KMS-11 (cell line): ENCODE data around the gene CPA4.

ENCODE experiments used
- H2AFZ ChIP-seq: fragments of 200-600 bp; sonication (generic); 2 replicates; pipeline ENCODE4 v1.6.1; 2016; ENCODE audit warnings: antibody characterized with exemption, mixed run types, low read depth
- H3K27ac ChIP-seq: fragments of 200-600 bp; sonication (generic); 2 replicates; pipeline ENCODE4 v1.6.1; 2016; ENCODE audit warnings: mild to moderate bottlenecking, mixed run types
- H3K27me3 ChIP-seq: fragments of 200-600 bp; sonication (generic); 2 replicates; pipeline ENCODE4 v1.6.1; 2017; ENCODE audit warnings: mild to moderate bottlenecking, low read depth, mixed run types, moderate library complexity; ENCODE audit not compliant: insufficient read depth
- H3K36me3 ChIP-seq: fragments of 200-600 bp; sonication (generic); 2 replicates; pipeline ENCODE4 v1.6.1; 2017; ENCODE audit warnings: mild to moderate bottlenecking, mixed run types; ENCODE audit not compliant: insufficient read depth
- H3K4me1 ChIP-seq: fragments of 200-600 bp; sonication (generic); 2 replicates; pipeline ENCODE4 v1.6.1; 2016; ENCODE audit warnings: mild to moderate bottlenecking, low read depth, mixed run types; ENCODE audit not compliant: poor library complexity, severe bottlenecking
- H3K4me2 ChIP-seq: fragments of 200-600 bp; sonication (generic); 2 replicates; pipeline ENCODE4 v1.7.0; 2016; ENCODE audit warnings: mild to moderate bottlenecking, mixed run types
- H3K4me3 ChIP-seq: fragments of 200-600 bp; sonication (generic); IDR thresholded peaks from 2 replicates; pipeline ENCODE4 v1.6.1; 2017; ENCODE audit warnings: low read depth, low read length, mixed read lengths; ENCODE audit not compliant: insufficient read depth
- H3K79me2 ChIP-seq: fragments of 200-600 bp; sonication (generic); 2 replicates; pipeline ENCODE4 v1.6.1; 2016; ENCODE audit warnings: low read depth, mixed run types; ENCODE audit not compliant: insufficient read depth
- H3K9ac ChIP-seq: fragments of 200-600 bp; sonication (generic); 2 replicates; pipeline ENCODE4 v1.6.1; 2016; ENCODE audit warnings: mild to moderate bottlenecking, mixed run types
- H4K20me1 ChIP-seq: fragments of 200-600 bp; sonication (generic); 2 replicates; pipeline ENCODE4 v1.6.1; 2016; ENCODE audit warnings: mild to moderate bottlenecking, mixed run types; ENCODE audit not compliant: insufficient read depth
- TF ChIP-seq, protein P1 (sequence below): fragments of 200-600 bp; sonication (generic); conservative IDR thresholded peaks from 2 replicates; pipeline ENCODE4 v1.6.1; 2017; ENCODE audit warnings: low read depth, mild to moderate bottlenecking, antibody characterized with exemption, low read length, moderate library complexity, mixed read lengths

Gene CPA4

DNA sequence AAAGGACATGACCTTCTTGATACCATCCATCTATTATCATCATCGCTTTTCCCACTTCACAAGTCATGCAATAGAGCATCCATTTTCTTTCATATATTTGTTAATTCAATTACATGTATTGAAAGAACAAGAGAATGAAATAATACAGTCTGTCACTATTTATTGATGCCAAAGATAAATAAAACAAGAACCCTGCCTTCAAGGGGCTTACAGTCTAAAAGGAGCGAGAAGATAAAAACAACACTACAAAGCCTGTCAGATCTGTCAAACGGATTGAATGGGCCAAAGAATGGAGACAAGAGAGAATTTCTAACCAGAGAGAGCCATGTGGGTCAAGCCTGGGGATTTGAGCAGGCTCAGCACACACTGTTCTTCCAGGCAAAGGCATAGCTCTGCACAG is 67.6 kb downstream of the CPA4 start:
- no peak overlapping the region for H3K27ac ChIP-seq
- H3K4me1 ChIP-seq = no peaks in the 10 kb centered on the region
- no peak overlapping the region for H3K4me3 ChIP-seq
- H2AFZ ChIP-seq = no peak overlapping the region
- no peak overlapping the region for H3K4me2 ChIP-seq
- no peak overlapping the region for H3K9ac ChIP-seq
- no peaks in the 10 kb centered on the region for H3K36me3 ChIP-seq
- TF ChIP-seq, protein P1, sequence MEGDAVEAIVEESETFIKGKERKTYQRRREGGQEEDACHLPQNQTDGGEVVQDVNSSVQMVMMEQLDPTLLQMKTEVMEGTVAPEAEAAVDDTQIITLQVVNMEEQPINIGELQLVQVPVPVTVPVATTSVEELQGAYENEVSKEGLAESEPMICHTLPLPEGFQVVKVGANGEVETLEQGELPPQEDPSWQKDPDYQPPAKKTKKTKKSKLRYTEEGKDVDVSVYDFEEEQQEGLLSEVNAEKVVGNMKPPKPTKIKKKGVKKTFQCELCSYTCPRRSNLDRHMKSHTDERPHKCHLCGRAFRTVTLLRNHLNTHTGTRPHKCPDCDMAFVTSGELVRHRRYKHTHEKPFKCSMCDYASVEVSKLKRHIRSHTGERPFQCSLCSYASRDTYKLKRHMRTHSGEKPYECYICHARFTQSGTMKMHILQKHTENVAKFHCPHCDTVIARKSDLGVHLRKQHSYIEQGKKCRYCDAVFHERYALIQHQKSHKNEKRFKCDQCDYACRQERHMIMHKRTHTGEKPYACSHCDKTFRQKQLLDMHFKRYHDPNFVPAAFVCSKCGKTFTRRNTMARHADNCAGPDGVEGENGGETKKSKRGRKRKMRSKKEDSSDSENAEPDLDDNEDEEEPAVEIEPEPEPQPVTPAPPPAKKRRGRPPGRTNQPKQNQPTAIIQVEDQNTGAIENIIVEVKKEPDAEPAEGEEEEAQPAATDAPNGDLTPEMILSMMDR = no peak
- no peaks in the 10 kb centered on the region for H3K27me3 ChIP-seq
- H3K79me2 ChIP-seq = no peaks in the 10 kb centered on the region
- no peaks in the 10 kb centered on the region for H4K20me1 ChIP-seq

DNA sequence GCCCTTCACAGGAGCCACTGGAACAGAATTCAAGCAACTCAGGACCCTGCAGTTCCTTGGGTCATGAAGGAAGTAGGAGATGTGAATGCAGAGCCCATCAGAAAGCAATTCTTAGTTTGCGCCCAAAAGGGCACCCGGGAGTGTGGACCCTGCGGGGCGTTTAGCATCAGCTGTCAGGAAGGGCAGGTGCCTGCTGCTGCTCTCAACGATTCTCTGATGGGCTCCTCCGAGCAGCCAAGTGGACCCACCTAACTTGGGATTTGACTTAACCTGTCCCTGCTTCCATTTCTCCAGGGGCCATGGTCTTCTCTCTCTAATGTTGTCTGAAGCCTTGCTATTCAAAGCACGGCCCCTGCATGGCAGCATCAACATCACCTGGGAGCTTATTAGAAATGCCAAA is 68.7 kb downstream of the CPA4 start:
- H2AFZ ChIP-seq = no peak overlapping the region
- H3K27me3 ChIP-seq = no peaks in the 10 kb centered on the region
- no peak overlapping the region for H3K27ac ChIP-seq
- H3K36me3 ChIP-seq = no peaks in the 10 kb centered on the region
- H3K4me1 ChIP-seq = no peaks in the 10 kb centered on the region
- H3K9ac ChIP-seq = no peak overlapping the region
- H3K4me3 ChIP-seq = no peak overlapping the region
- TF ChIP-seq, protein P1 = no peak
- H3K79me2 ChIP-seq = no peaks in the 10 kb centered on the region
- H3K4me2 ChIP-seq = no peak overlapping the region
- no peaks in the 10 kb centered on the region for H4K20me1 ChIP-seq

DNA sequence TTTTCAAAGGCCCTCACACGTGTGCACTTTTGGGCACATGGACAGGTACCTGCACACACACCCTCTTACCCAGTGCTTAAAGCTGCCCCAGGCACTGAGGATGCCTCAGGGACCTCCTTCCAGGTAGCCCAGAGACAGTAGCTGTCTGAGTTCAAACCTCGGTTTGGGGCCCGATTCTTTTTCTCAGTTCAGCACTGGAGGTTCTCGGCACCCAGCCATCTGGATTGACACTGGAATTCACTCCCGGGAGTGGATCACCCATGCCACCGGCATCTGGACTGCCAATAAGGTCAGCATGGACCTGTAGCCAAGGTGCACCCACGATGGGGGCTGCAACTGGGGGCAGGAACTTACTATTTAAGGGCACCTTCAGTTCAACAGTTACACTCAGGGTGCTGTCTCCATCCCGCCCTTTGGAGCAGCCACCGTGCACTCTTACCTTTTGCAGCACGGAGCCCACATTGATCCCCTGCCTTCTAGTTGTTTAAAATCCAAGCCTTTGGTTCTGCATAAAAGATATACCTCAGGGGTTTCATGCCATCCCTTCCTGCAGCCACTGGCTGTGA is 69.4 kb downstream of the CPA4 start:
- no peak overlapping the region for H3K27ac ChIP-seq
- H3K27me3 ChIP-seq = no peaks in the 10 kb centered on the region
- H3K79me2 ChIP-seq = no peaks in the 10 kb centered on the region
- H3K4me3 ChIP-seq = no peak overlapping the region
- H3K4me1 ChIP-seq = no peaks in the 10 kb centered on the region
- no peaks in the 10 kb centered on the region for H3K36me3 ChIP-seq
- no peaks in the 10 kb centered on the region for H4K20me1 ChIP-seq
- no peak overlapping the region for H3K9ac ChIP-seq
- TF ChIP-seq, protein P1 = no peak
- H2AFZ ChIP-seq = no peak overlapping the region
- no peak overlapping the region for H3K4me2 ChIP-seq

DNA sequence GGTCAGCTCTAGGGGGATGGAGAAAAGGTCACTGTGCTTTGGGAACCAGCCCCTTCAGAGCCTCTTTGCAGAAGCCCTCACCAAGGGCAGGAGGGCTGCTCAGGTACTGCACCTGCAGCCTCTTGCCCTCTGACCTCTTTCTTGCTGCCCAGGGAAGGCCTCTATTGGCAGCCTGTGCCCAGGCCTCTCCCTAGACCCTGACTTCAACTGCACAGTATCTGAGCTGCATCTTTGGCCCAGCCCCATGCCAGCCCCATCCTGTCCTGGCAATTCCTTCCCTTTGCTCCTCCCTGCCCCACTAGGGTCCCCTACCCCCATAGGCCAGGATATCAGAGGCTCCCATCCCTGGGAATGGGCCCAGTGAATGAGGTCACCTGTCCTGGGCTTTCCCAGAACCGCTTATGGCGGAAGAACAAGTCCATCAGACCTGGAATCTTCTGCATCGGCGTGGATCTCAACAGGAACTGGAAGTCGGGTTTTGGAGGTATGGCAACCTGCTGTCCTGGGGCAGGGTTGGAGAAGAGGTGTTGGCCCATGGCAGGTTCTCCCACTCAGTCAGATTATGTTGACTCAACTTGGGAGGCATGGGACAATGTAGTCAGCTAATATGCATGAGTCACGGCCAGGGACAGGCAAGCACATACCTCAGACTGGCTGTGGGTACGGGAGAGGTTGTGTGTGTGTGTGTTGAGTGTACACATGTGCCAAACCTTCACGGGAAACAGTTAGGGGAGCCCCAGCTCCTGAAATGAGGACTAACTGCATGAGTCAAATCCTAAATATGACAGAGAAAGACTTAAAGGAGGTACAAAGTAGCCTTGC is 70.3 kb downstream of the CPA4 start:
- no peak overlapping the region for H3K9ac ChIP-seq
- H3K27ac ChIP-seq = no peak overlapping the region
- H3K27me3 ChIP-seq = no peaks in the 10 kb centered on the region
- TF ChIP-seq, protein P1 = no peak
- no peaks in the 10 kb centered on the region for H3K36me3 ChIP-seq
- no peaks in the 10 kb centered on the region for H3K4me1 ChIP-seq
- no peaks in the 10 kb centered on the region for H4K20me1 ChIP-seq
- H2AFZ ChIP-seq = no peak overlapping the region
- no peak overlapping the region for H3K4me3 ChIP-seq
- H3K79me2 ChIP-seq = no peaks in the 10 kb centered on the region
- no peak overlapping the region for H3K4me2 ChIP-seq
